Measurements from ENCODE around the gene HINT2. TPM values are rescaled to one million over a fixed set of nuclear protein-coding genes. Genes with fewer than 3 reads are reported as not detected.

HINT2 gene
- total RNA-seq, 6 experiments from 2014 or later: 23.3 to 35.3 (median 34.6) TPM

- Mint-ChIP-seq H3K4me3 (no peak overlapping the region), H3K27ac (no peak overlapping the region), H3K9me3 (no peaks in the 10 kb centered on the region), H3K36me3 (ENCODE audit: low read depth) (peaks cover 10% of the 10 kb centered on the region; the same call in 1 of the 2 replicates), H3K27me3 (ENCODE audit: insufficient read depth) (peaks cover 3% of the 10 kb centered on the region; the same call in 1 of the 2 replicates), H3K4me1 (ENCODE audit: low read depth) (peaks cover 38% of the 10 kb centered on the region)
- TF ChIP-seq CTCF (IDR thresholded peaks at IDR 0.05): no peak
- DNase-seq: no peak
Observed at GRCh38 chr9:35810122-35810521, 4.7 kb downstream of the HINT2 start.

- H3K4me3 Mint-ChIP-seq: no peak overlapping the region
- peaks cover 12% of the 10 kb centered on the region; the same call in 1 of the 2 replicates for H3K36me3 Mint-ChIP-seq (ENCODE audit: low read depth)
- H3K27ac Mint-ChIP-seq: no peak overlapping the region
- no peak for DNase-seq
- H3K9me3 Mint-ChIP-seq: no peaks in the 10 kb centered on the region
- H3K27me3 Mint-ChIP-seq (ENCODE audit: insufficient read depth): peaks cover 3% of the 10 kb centered on the region
- H3K4me1 Mint-ChIP-seq (ENCODE audit: low read depth): peaks cover 28% of the 10 kb centered on the region
- TF ChIP-seq CTCF (IDR thresholded peaks at IDR 0.05): no peak
Observed at GRCh38 chr9:35808433-35808832, 6.4 kb downstream of the HINT2 start.

- H3K27ac Mint-ChIP-seq: no peak overlapping the region
- no peak overlapping the region for H3K4me3 Mint-ChIP-seq
- no peaks in the 10 kb centered on the region; the same call in 1 of the 2 replicates for H3K27me3 Mint-ChIP-seq (ENCODE audit: insufficient read depth)
- H3K4me1 Mint-ChIP-seq (ENCODE audit: low read depth): peaks cover 5% of the 10 kb centered on the region
- no peaks in the 10 kb centered on the region for H3K9me3 Mint-ChIP-seq
- TF ChIP-seq CTCF (IDR thresholded peaks at IDR 0.05): no peak
- no peak for DNase-seq
- peaks cover 20% of the 10 kb centered on the region for H3K36me3 Mint-ChIP-seq (ENCODE audit: low read depth)
Observed at GRCh38 chr9:35806101-35806500, 8.7 kb downstream of the HINT2 start.

- Mint-ChIP-seq H3K9me3 (no peaks in the 10 kb centered on the region), H3K27ac (no peak overlapping the region), H3K4me1 (ENCODE audit: low read depth) (peaks cover 26% of the 10 kb centered on the region), H3K4me3 (no peak overlapping the region), H3K27me3 (ENCODE audit: insufficient read depth) (no peaks in the 10 kb centered on the region; the same call in 1 of the 2 replicates), H3K36me3 (ENCODE audit: low read depth) (peaks cover 26% of the 10 kb centered on the region)
- DNase-seq: no peak
- no peak for TF ChIP-seq CTCF (IDR thresholded peaks at IDR 0.05)
Observed at GRCh38 chr9:35801328-35802128, 13.3 kb downstream of the HINT2 start.

- peaks cover 36% of the 10 kb centered on the region for H3K4me1 Mint-ChIP-seq (ENCODE audit: low read depth)
- DNase-seq: no peak
- no peaks in the 10 kb centered on the region; the same call in 1 of the 2 replicates for H3K27me3 Mint-ChIP-seq (ENCODE audit: insufficient read depth)
- peaks cover 26% of the 10 kb centered on the region for H3K36me3 Mint-ChIP-seq (ENCODE audit: low read depth)
- no peak overlapping the region for H3K4me3 Mint-ChIP-seq
- no peak for TF ChIP-seq CTCF (IDR thresholded peaks at IDR 0.05)
- H3K27ac Mint-ChIP-seq: no peak overlapping the region
- no peaks in the 10 kb centered on the region for H3K9me3 Mint-ChIP-seq
Observed at GRCh38 chr9:35800530-35800929, 14.3 kb downstream of the HINT2 start.

Data from HFFc6 (cell line).